Measurements from ENCODE around the gene CUTC.

GRCh38 chr10:99793819-99794218 lies 61.8 kb downstream of the CUTC start:
- no peak for TF ChIP-seq CTCF (IDR thresholded peaks at IDR 0.05)
- TF ChIP-seq POLR2A (IDR thresholded peaks at IDR 0.05) = no peak

All from Peyer's patch (tissue), 4 donors.